ENCODE data around the gene AHRR. TPM values are rescaled to one million over a fixed set of nuclear protein-coding genes. Genes with fewer than 3 reads are reported as not detected.

AHRR gene
- total RNA-seq, 1 donor from 2014 or later: 1.0 TPM

- H3K9me3 Mint-ChIP-seq: no peaks in the 10 kb centered on the region
These were observed 50.5 kb downstream of the AHRR start for GRCh38 chr5:371811-372555.

GRCh38 chr5:372556-372995 is 51.1 kb downstream of the AHRR start:
- DNase-seq (ENCODE audit: low read depth, low spot score): no peak
- peaks cover 26% of the 10 kb centered on the region for H3K27me3 Mint-ChIP-seq (ENCODE audit: low read depth)

More at GRCh38 chr5:371811-372555, 50.5 kb downstream of the AHRR start:
- Mint-ChIP-seq H3K27me3 (ENCODE audit: low read depth) (peaks cover 26% of the 10 kb centered on the region), H3K27ac (ENCODE audit: unreplicated experiment) (no peak overlapping the region), H3K4me3 (no peak overlapping the region), H3K4me1 (peaks cover 4% of the 10 kb centered on the region), H3K36me3 (ENCODE audit: low read depth) (no peaks in the 10 kb centered on the region)
- no peak for DNase-seq (ENCODE audit: low read depth, low spot score)
- TF ChIP-seq CTCF (conservative IDR thresholded peaks at IDR 0.05): no peak

GRCh38 chr5:372996-373709 is 51.6 kb downstream of the AHRR start:
- no peak for DNase-seq (ENCODE audit: low read depth, low spot score)
- Mint-ChIP-seq H3K27ac (ENCODE audit: unreplicated experiment) (no peak overlapping the region), H3K27me3 (ENCODE audit: low read depth) (peaks cover 26% of the 10 kb centered on the region), H3K9me3 (no peaks in the 10 kb centered on the region), H3K4me1 (peaks cover 4% of the 10 kb centered on the region), H3K4me3 (no peak overlapping the region), H3K36me3 (ENCODE audit: low read depth) (no peaks in the 10 kb centered on the region)
- no peak for TF ChIP-seq CTCF (conservative IDR thresholded peaks at IDR 0.05)

More at GRCh38 chr5:372556-372995, 51.1 kb downstream of the AHRR start:
- Mint-ChIP-seq H3K36me3 (ENCODE audit: low read depth) (no peaks in the 10 kb centered on the region), H3K27ac (ENCODE audit: unreplicated experiment) (no peak overlapping the region), H3K4me3 (no peak overlapping the region), H3K9me3 (no peaks in the 10 kb centered on the region), H3K4me1 (peaks cover 4% of the 10 kb centered on the region)
- TF ChIP-seq CTCF (conservative IDR thresholded peaks at IDR 0.05): no peak

GRCh38 chr5:373710-374602 is 52.4 kb downstream of the AHRR start:
- no peak for TF ChIP-seq CTCF (conservative IDR thresholded peaks at IDR 0.05)
- no peak for DNase-seq (ENCODE audit: low read depth, low spot score)
- Mint-ChIP-seq H3K27ac (ENCODE audit: unreplicated experiment) (no peak overlapping the region), H3K4me1 (peaks cover 2% of the 10 kb centered on the region), H3K27me3 (ENCODE audit: low read depth) (peaks cover 23% of the 10 kb centered on the region), H3K4me3 (peak overlapping the region; percentile 24), H3K36me3 (ENCODE audit: low read depth) (no peaks in the 10 kb centered on the region), H3K9me3 (no peaks in the 10 kb centered on the region)

GRCh38 chr5:374631-375335 is 53.3 kb downstream of the AHRR start:
- Mint-ChIP-seq H3K27ac (ENCODE audit: unreplicated experiment) (no peak overlapping the region), H3K4me3 (no peak overlapping the region), H3K9me3 (no peaks in the 10 kb centered on the region), H3K36me3 (ENCODE audit: low read depth) (no peaks in the 10 kb centered on the region), H3K4me1 (no peaks in the 10 kb centered on the region), H3K27me3 (ENCODE audit: low read depth) (peaks cover 21% of the 10 kb centered on the region)
- no peak for TF ChIP-seq CTCF (conservative IDR thresholded peaks at IDR 0.05)
- DNase-seq (ENCODE audit: low read depth, low spot score): no peak

Measured in neural crest cell (in vitro differentiated cells).